ENCODE results near the gene HIPK2.
"Not testable (repeated sequence)": the region's sequence is repeated elsewhere in the genome, so short reads cannot be mapped to it uniquely, and the experiment has no call there.

- not testable (repeated sequence) for TF ChIP-seq CTCF, EP300, POLR2AphosphoS5 (IDR thresholded peaks at IDR 0.05)
These were observed 107.1 kb downstream of the HIPK2 start for GRCh38 chr7:139670662-139671061.

Measured in stomach (tissue), 4 donors.